Activated CD4-positive, alpha-beta memory T cell treated with anti-CD3 and anti-CD28 coated beads for 36 hours (primary cell): Measurements from ENCODE around the gene EMX1. TPM values are rescaled to one million over a fixed set of nuclear protein-coding genes. Genes with fewer than 3 reads are reported as not detected.
A peak's percentile ranks its signal among the peaks of the same experiment; 100 is the strongest.
"Not testable (repeated sequence)": the region's sequence is repeated elsewhere in the genome, so short reads cannot be mapped to it uniquely, and the experiment has no call there.

Experiments
- CTCF ChIA-PET: fragments of 350-600 bp; sonication (Branson Sonifier 250); formaldehyde crosslinking; loops from one replicate; lab custom pipeline; 2021; ENCODE audit warnings: antibody characterized with exemption, inconsistent platforms; lab: Charles Lee
- POLR2A ChIA-PET: fragments of 350-600 bp; sonication (Branson Sonifier 250); formaldehyde crosslinking; loops from one replicate; lab custom pipeline; 2021; ENCODE audit warnings: antibody characterized with exemption; lab: Charles Lee
- DNase-seq: peaks from one replicate; pipeline ENCODE4 v3.0.0-alpha.2; 2020
- H3K27ac Mint-ChIP-seq: one replicate; pipeline ENCODE4 v1.8.0; 2021; ENCODE audit warnings: mixed read lengths
- H3K27me3 Mint-ChIP-seq: one replicate; pipeline ENCODE4 v1.8.0; 2021; ENCODE audit warnings: mixed read lengths
- H3K36me3 Mint-ChIP-seq: one replicate; pipeline ENCODE4 v1.8.0; 2021; ENCODE audit warnings: mixed read lengths
- H3K4me1 Mint-ChIP-seq: one replicate; pipeline ENCODE4 v1.8.0; 2021; ENCODE audit warnings: low read depth, mixed read lengths
- H3K4me3 Mint-ChIP-seq: one replicate; pipeline ENCODE4 v1.8.0; 2021; ENCODE audit warnings: mild to moderate bottlenecking, mixed read lengths
- H3K9me3 Mint-ChIP-seq: one replicate; pipeline ENCODE4 v1.8.0; 2021; ENCODE audit warnings: mixed read lengths
- intact Hi-C: fragments of 100-400 bp; cut with micrococcal nuclease; formaldehyde crosslinking; loops from one replicate; pipeline ENCODE4 v1.15.1; 2023
- total RNA-seq, 2 experiments: library from RNA; stranded (reverse); gene quantifications; one replicate each; pipeline ENCODE4 v1.2.3, GENCODE V29; 2021

EMX1 gene
- total RNA-seq, 2 experiments from 2014 or later, result not detected

GRCh38 chr2:72901426-72901825 lies 15.9 kb upstream of the EMX1 start:
- ChIA-PET CTCF (interaction anchor here (1.9 to 2.8 kb wide), 3 partner anchors 9 to 73 kb away, joined by 6 to 18 read pairs (median 10); partner anchors contain the start of gene SPR), POLR2A (no interaction called here)
- DNase-seq, result no peak
- Mint-ChIP-seq H3K36me3 (no peaks in the 10 kb centered on the region), H3K9me3 (no peaks in the 10 kb centered on the region), H3K27ac (no peak overlapping the region), H3K4me1 (no peaks in the 10 kb centered on the region), H3K27me3 (peaks cover 22% of the 10 kb centered on the region), H3K4me3 (no peak overlapping the region)
- intact Hi-C loops, result no loop called here

DNA sequence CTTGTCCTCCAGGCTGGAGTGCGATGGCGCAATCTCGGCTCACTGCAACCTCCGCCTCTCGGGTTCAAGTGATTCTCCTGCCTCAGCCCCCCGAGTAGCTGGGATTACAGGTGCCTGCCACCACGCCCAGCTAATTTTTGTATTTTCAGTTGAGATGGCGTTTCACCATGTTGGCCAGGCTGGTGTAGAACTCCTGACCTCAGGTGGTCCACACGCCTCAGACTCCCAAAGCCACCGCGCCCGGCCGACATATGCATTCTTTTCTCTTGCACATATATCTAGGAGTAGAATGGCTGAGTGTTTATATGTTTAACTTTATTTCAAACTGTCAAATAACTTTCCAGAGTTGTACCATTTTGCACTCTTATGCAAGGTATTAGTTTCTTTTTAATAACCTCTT lies 9.9 kb upstream of the EMX1 start:
- H3K9me3 Mint-ChIP-seq, result not testable (repeated sequence)
- CTCF ChIA-PET, result interaction anchor here (0.9 kb wide), 1 partner anchor 40 kb away, joined by 6 read pairs; no protein-coding TSS in a partner anchor

DNA sequence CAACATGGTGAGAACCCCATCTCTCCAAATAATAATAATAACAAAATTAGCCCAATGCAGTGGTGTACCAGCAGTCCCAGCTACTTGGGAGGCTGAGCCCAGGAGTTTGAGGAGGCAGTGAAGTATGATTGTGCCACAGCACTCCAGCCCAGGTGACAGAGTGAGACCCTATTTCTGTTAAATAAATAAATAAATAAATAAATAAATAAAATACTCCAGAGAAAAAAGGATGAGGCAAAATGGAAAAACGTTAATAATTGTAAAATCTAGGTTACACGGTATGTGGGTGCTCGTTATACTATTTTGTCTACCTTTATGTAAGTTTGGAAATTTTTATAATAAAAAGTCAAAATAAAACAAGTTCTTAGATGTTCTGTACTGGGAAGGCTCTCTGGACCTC lies 8.6 kb upstream of the EMX1 start:
- Mint-ChIP-seq H3K9me3 (no peaks in the 10 kb centered on the region), H3K4me1 (no peaks in the 10 kb centered on the region), H3K27ac (no peak overlapping the region), H3K27me3 (peaks cover 49% of the 10 kb centered on the region), H3K36me3 (no peaks in the 10 kb centered on the region), H3K4me3 (no peak overlapping the region)
- ChIA-PET POLR2A (no interaction called here), CTCF (interaction anchor here (0.9 to 2.1 kb wide), 2 partner anchors 21 to 22 kb away, joined by 3 to 6 read pairs; no protein-coding TSS in a partner anchor)
- intact Hi-C loops, result no loop called here
- DNase-seq, result no peak

More for the DNA sequence above, 9.9 kb upstream of the EMX1 start:
- H3K27ac Mint-ChIP-seq, H3K4me1 Mint-ChIP-seq, DNase-seq, H3K4me3 Mint-ChIP-seq, intact Hi-C loops, POLR2A ChIA-PET, H3K36me3 Mint-ChIP-seq: not testable (repeated sequence)
- H3K27me3 Mint-ChIP-seq, result peaks cover 51% of the 10 kb centered on the region

GRCh38 chr2:72911256-72911655 lies 6.1 kb upstream of the EMX1 start:
- DNase-seq, result no peak
- ChIA-PET CTCF (no interaction called here), POLR2A (no interaction called here)
- Mint-ChIP-seq H3K9me3 (no peaks in the 10 kb centered on the region), H3K4me1 (peaks cover 9% of the 10 kb centered on the region), H3K27me3 (peaks cover 68% of the 10 kb centered on the region), H3K4me3 (no peak overlapping the region), H3K36me3 (no peaks in the 10 kb centered on the region), H3K27ac (no peak overlapping the region)
- intact Hi-C loops, result no loop called here

DNA sequence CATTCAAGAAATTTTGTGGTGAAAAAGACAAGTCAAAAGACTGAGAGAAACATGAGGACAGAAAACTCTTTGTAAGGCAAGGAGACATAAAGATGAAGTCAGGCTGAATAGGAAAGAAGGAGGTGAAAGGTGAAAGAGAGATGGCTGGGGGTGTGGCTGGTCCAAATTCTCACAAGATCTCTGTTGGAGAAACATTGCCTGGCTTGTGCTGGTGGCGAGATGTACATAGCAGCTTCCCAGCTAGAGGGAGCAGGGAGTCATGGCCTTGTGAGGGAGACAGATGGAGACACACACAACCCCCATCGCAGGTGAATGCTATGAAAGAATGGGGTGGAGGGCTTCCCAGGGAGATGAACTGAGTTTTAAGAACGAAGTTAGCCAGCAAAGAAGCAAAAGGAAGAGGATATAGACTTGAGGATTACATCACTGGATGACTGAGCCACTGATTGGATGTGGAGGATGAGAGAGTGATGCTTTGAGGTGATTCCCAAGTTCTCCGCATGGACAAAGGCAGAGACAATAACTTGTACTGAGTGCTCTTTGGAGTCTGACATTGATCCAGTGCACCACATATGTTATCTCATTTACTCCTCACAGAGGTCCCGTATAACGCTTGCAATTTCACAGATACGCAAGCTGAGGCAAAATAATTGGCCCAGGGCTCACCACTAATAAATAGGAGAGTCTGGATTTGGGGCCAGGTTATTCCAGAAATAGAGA lies 3.7 kb upstream of the EMX1 start:
- Mint-ChIP-seq H3K4me3 (no peak overlapping the region), H3K36me3 (no peaks in the 10 kb centered on the region), H3K4me1 (peaks cover 18% of the 10 kb centered on the region), H3K27me3 (peaks cover 71% of the 10 kb centered on the region), H3K9me3 (no peaks in the 10 kb centered on the region), H3K27ac (no peak overlapping the region)
- DNase-seq, result no peak
- intact Hi-C loops, result no loop called here
- CTCF ChIA-PET, result interaction anchor here (1.3 to 3.0 kb wide), 2 partner anchors 12 to 27 kb away, joined by 3 to 13 read pairs; partner anchors contain the start of gene SPR
- POLR2A ChIA-PET, result no interaction called here

DNA sequence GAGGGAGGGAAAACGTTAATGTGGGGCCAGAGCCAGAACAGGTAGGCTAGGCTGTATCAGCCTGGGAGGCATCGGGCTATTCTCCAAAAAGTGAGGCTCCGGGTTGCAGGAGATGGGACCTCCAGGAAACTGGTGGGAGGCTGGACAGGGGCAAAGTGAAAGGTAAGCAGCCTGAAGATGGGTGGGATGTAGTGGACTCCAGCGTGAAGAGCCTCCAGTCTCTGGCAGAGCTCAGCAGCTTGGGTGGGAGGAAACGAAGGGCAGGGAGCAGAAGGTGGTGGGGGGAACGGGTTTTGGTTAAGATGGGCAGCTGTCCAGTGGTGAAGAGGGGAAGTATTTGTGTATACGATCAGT lies 3.1 kb upstream of the EMX1 start:
- H3K27ac Mint-ChIP-seq, result no peak overlapping the region
- peaks cover 21% of the 10 kb centered on the region for H3K4me1 Mint-ChIP-seq
- ChIA-PET POLR2A (no interaction called here), CTCF (interaction anchor here (1.3 to 3.0 kb wide), 2 partner anchors 12 to 27 kb away, joined by 3 to 13 read pairs; partner anchors contain the start of gene SPR)
- no peaks in the 10 kb centered on the region for H3K9me3 Mint-ChIP-seq
- H3K36me3 Mint-ChIP-seq, result no peaks in the 10 kb centered on the region
- intact Hi-C loops, result no loop called here
- no peak overlapping the region for H3K4me3 Mint-ChIP-seq
- DNase-seq, result no peak
- peaks cover 72% of the 10 kb centered on the region for H3K27me3 Mint-ChIP-seq

GRCh38 chr2:72914589-72915319 lies 2.6 kb upstream of the EMX1 start:
- intact Hi-C loops, result loop anchor here (5.0 kb wide), 2 partner anchors 52 to 767 kb away; partner anchors contain the start of gene CYP26B1
- no peak overlapping the region for H3K27ac Mint-ChIP-seq
- CTCF ChIA-PET, result interaction anchor here (1.1 to 3.0 kb wide), 3 partner anchors 11 to 28 kb away, joined by 3 to 13 read pairs (median 3); partner anchors contain the start of gene SPR
- POLR2A ChIA-PET, result no interaction called here
- H3K4me1 Mint-ChIP-seq, result peaks cover 26% of the 10 kb centered on the region
- H3K4me3 Mint-ChIP-seq, result no peak overlapping the region
- no peak for DNase-seq
- H3K27me3 Mint-ChIP-seq, result peaks cover 72% of the 10 kb centered on the region
- no peaks in the 10 kb centered on the region for H3K9me3 Mint-ChIP-seq
- no peaks in the 10 kb centered on the region for H3K36me3 Mint-ChIP-seq

DNA sequence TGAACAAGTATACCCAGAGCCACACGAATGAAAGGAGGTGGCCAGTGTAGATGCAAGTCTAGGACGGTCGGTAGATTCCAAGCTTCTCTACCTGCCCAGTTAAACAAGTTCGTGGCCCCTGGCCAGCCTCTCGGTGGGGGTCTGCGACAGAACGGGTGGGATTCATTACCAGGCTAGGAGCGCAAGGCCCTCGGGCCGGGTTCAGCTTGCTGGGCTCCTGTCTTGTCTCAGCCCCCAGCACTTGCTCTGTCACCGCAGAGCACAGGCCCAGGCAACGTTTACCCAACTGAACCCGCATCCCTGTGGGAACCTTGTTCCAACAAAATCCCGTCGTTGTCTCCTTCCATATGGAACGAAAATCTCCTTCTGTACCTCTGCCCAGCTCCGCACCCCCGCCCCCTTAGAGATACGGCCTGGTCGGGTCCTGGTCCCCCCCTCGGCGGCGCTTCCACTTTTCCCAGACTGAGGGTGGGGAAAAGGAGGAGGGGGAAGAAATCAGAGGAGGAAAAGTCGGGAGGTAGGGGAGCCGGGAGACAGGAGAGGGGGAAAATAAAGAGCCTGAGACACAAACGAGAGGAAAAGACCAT lies 1.9 kb upstream of the EMX1 start:
- Mint-ChIP-seq H3K4me3 (no peak overlapping the region), H3K36me3 (no peaks in the 10 kb centered on the region), H3K9me3 (no peaks in the 10 kb centered on the region), H3K27me3 (peaks cover 74% of the 10 kb centered on the region), H3K27ac (no peak overlapping the region), H3K4me1 (peaks cover 26% of the 10 kb centered on the region)
- ChIA-PET CTCF (interaction anchor here (0.6 to 3.0 kb wide), 3 partner anchors 19 to 28 kb away, joined by 3 to 13 read pairs (median 3); partner anchors contain the start of gene SPR), POLR2A (no interaction called here)
- DNase-seq, result peak; percentile 8
- intact Hi-C loops, result loop anchor here (5.0 kb wide), 2 partner anchors 53 to 768 kb away; partner anchors contain the start of gene CYP26B1

DNA sequence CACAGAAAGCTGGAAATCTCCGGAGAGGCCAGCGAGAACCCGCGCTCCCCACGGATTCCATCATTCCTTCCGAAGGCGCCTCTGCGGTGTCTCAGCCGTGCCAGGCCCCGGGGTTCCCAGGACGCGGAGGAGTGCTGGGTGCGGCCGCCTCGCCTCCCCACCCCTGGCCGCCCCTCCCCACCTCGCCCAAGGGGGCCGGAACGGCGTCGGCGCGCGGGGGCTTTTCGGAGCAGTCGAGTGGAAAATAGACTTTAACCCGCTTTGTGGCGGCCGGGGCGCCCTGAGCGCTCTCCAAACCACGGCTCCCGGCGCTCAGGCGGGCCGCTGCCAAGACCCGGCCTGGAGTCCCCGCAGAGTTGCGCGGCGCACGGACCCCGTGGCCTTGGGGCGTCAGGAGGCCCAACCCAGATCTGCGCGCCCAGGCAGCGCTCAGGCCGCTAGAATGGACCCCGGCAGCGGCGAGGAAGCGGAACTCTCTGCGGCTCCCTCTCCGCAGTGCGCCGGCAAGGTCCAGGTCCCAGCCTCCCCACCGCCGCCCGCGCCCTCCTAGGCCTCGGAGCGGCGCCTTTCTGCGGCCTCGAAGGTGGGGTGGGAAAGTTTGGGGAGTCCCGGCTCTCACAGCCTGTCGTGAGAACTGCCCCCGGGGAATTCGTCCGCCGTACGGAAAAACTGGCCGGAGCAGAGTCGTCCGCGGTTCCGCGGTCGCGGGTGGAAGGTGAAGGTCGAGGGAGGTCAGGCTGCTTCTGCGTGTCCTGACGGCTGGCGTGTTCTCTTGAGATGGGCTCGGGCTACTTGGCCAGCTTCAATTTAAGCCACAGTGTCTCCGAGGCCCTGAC lies 1.2 kb upstream of the EMX1 start:
- intact Hi-C loops, result loop anchor here (5.0 kb wide), 2 partner anchors 54 to 769 kb away; partner anchors contain the start of gene CYP26B1
- Mint-ChIP-seq H3K36me3 (no peaks in the 10 kb centered on the region), H3K27me3 (peaks cover 73% of the 10 kb centered on the region), H3K4me1 (peaks cover 26% of the 10 kb centered on the region), H3K27ac (no peak overlapping the region), H3K4me3 (peak overlapping the region; percentile 66), H3K9me3 (no peaks in the 10 kb centered on the region)
- POLR2A ChIA-PET, result interaction anchor here (1.0 kb wide), 1 partner anchor 52 kb away, joined by 3 read pairs; no protein-coding TSS in a partner anchor
- DNase-seq, result peak; percentile 61
- CTCF ChIA-PET, result interaction anchor here (0.6 to 2.0 kb wide), 7 partner anchors 11 to 261 kb away, joined by 3 to 14 read pairs (median 6); partner anchors contain the start of gene SPR

DNA sequence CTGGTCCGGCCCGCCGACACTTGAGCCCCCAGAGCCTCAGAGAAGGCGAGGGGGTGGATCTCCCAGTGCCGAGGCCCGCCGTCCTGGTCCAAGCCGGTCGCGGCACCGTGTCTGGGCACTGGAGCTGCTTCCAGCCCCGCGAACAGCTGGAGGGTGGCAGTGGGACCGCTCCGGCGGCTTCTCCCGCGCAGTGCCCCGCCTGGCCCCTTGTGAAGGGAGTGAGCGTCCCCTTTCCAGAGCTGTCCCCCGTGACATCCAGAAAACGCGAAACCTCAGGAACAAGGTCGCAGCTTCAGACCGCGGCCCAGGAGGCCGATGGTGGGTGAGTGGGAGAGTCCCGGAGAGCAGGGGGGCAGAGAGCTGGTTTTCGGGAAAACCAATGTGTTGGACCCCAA lies 579 bp upstream of the EMX1 start:
- Mint-ChIP-seq H3K36me3 (no peaks in the 10 kb centered on the region), H3K4me3 (peak overlapping the region; percentile 66), H3K4me1 (peaks cover 26% of the 10 kb centered on the region), H3K9me3 (no peaks in the 10 kb centered on the region), H3K27ac (no peak overlapping the region), H3K27me3 (peaks cover 73% of the 10 kb centered on the region)
- intact Hi-C loops, result loop anchor here (5.0 kb wide), 2 partner anchors 54 to 769 kb away; partner anchors contain the start of gene CYP26B1
- ChIA-PET CTCF (interaction anchor here (0.9 to 2.0 kb wide), 7 partner anchors 10 to 766 kb away, joined by 3 to 14 read pairs (median 10); partner anchors contain the start of gene SPR), POLR2A (interaction anchor here (1.0 kb wide), 1 partner anchor 52 kb away, joined by 3 read pairs; no protein-coding TSS in a partner anchor)
- DNase-seq, result no peak
